HG02943 (cell line): Measurements from ENCODE around the gene ENO2.
"Not testable (repeated sequence)": the region's sequence is repeated elsewhere in the genome, so short reads cannot be mapped to it uniquely, and the experiment has no call there.

Source experiments
- ATAC-seq: cut with Tn5 transposase; IDR thresholded peaks from one replicate; pipeline ENCODE4 v1.9.1; 2021; ENCODE audit warnings: mild to moderate bottlenecking, low read depth, moderate library complexity; ENCODE audit not compliant: unreplicated experiment

The ENO2 gene

DNA sequence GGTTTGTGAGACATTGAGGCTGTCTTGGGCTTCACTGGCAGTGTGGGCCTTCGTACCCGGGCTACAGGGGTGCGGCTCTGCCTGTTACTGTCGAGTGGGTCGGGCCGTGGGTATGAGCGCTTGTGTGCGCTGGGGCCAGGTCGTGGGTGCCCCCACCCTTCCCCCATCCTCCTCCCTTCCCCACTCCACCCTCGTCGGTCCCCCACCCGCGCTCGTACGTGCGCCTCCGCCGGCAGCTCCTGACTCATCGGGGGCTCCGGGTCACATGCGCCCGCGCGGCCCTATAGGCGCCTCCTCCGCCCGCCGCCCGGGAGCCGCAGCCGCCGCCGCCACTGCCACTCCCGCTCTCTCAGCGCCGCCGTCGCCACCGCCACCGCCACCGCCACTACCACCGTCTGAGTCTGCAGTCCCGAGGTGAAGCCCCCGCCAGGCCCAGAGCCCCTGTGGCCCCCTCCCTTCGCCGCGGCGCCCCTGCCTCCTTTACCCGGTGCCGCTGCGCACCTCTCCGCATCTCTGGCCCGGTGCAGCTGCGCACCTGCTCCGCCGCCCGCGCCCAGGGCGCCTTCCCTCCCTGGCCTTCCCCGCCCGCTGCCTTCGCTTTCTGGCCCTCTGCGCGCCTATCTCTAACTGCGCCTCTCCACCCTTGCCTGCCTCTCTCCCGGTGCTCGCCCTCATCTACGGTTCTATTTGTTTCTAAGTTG, at the start of gene ENO2:
Gene ENO2, plus strand, starts transcription at position 335 of the 701 bp plus-strand sequence. CDS start 1,253 bp downstream, outside the sequence.
- ATAC-seq = peak; percentile 56

DNA sequence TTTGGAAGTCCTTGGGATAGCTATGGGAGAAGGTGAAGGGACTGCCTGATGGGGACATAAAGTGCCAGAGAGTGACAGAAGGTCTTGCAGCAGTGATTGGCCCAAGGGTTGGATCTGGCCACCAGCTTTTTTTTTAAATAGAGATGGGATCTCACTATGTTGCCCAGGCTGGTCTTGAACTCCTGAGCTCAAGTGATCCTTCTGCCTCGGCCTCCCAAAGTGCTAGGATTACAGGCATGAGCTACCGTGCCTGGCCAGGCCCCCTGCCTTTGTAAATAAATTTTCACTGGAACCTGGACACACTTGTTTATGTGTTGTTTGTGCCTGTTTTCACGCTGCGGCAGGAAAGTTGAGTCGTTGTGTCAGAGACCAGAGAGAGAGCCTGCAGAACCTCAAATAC, 49.1 kb upstream of the ENO2 start:
- ATAC-seq = not testable (repeated sequence)

DNA sequence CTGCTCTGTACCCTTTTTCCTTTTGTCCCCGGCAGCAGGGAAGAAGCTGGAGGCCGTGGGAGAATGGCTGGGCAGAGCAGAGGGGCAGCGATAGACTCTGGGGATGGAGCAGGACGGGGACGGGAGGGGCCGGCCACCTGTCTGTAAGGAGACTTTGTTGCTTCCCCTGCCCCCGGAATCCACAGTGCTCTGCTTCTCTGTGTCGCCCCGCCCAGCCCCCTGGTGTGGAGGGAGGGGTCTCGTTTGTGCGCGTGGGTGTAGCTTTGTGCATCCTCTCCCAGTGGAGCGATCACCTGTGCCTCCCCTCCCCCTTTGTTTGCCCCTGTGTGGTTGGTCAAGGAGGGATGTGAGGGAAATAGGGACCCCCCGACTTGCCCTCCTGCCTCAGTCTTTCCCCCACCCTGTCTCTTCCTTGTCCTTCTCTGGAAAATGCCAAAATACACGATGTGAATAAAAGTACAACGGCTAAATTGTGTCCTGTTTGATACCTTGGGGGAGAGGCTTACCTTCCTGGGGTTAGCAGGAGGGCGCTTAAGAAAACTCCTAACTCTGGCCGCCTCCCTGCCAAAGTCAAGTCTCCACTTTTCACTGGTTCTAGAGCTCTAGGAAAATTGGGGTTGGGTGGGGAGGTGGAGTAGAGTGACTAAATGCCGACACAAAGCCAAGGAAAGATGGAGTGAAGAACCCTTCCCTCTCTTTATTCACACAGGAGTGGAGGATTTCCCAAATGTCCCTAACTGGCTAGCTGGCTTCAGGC, 48.0 kb upstream of the ENO2 start:
- ATAC-seq = no peak

DNA sequence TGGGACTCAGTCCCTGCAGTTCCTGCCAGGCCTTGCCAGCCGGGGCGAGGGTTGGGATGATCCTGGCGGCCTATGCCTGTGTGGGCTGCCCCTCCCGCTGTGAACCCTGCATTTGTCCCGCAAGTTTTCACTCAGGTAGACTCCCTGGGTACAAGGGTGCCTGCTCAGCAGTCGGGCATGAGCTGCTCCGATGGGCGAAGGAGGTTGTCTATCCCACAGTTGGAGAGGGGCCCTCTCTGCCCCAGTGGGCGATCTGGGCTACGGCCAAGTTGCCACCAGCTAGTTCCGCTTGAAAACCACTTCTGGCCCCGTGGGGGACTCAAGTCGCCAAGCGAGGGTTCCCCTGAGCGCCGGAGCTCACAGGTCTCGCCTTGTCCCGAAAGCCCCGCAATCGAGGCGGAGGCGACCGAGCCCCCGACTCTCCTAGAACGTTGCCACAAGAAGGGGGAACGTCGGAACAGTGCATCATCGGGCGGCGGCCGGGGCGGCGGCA, 47.4 kb upstream of the ENO2 start:
- ATAC-seq = peak; percentile 20

DNA sequence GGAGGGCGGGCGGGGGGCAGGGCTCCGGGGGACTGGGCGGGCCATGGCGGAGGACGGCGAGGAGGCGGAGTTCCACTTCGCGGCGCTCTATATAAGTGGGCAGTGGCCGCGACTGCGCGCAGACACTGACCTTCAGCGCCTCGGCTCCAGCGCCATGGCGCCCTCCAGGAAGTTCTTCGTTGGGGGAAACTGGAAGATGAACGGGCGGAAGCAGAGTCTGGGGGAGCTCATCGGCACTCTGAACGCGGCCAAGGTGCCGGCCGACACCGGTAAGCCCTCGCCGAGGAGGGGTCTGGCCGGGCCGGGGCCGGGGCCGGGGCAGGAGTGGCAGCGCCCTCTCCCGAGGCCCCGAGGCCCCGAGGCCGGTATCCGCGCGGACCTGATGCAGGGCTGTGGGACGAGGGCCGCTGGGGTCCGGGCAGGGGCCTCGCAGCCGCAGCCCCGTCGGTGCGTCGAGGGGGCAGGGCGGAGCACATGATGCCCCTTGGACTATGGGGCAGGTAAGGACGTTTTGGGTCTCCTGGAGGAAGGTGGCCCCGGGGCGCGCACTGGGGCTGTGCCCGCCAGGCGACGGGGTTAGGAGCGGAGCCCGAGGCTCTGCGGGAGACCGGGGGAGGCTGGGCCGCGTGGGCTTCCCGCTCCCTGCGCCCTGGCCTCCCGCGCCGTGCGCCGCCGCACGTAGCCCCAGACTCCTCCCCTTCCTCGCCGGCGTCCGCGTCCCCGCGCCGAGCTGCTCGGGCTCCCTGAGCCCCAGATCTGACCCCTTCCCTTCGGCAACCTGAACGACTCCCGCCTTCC, 46.8 kb upstream of the ENO2 start, which contains the start of gene TPI1:
Gene TPI1, plus strand, starts transcription at position 119 of the 798 bp plus-strand sequence. Its CDS starts 36 bp downstream, at position 155.
- peak; percentile 50 for ATAC-seq

DNA sequence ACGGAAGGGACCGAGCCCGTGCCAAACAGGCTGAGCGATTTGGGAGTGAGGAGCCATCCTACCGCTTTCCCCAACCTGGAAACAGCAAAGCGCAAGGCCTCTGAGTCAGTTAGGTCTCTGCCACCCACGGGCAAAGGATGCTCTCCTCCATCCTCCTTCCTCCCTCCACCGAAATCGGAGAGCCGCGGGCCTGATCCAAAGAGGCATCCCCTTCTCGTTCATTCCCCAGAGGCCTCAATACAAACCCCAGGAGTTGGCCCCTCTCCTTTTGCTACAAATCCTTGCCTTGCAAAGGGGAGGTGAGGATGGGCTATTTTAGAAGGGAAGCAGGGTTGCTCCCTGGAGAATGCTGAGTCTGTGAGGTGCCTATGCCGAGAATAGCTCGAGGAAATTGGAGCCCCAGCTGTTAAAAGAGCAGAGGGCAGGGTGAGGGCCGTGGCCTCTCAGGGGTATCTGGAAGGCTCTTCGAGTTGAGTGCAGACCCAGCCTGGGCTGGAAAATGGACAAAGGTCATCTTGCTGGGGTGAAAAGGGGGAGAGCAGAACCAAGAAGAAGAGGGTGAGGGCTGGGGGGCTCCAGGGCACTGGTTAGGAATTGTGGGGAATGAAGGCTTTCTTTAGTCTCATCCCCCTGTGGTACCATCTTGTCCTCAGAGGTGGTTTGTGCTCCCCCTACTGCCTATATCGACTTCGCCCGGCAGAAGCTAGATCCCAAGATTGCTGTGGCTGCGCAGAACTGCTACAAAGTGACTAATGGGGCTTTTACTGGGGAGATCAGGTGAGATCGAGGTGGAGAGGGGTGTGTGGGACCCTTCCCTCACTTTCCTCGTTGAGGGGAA, 46.0 kb upstream of the ENO2 start:
- no peak for ATAC-seq

DNA sequence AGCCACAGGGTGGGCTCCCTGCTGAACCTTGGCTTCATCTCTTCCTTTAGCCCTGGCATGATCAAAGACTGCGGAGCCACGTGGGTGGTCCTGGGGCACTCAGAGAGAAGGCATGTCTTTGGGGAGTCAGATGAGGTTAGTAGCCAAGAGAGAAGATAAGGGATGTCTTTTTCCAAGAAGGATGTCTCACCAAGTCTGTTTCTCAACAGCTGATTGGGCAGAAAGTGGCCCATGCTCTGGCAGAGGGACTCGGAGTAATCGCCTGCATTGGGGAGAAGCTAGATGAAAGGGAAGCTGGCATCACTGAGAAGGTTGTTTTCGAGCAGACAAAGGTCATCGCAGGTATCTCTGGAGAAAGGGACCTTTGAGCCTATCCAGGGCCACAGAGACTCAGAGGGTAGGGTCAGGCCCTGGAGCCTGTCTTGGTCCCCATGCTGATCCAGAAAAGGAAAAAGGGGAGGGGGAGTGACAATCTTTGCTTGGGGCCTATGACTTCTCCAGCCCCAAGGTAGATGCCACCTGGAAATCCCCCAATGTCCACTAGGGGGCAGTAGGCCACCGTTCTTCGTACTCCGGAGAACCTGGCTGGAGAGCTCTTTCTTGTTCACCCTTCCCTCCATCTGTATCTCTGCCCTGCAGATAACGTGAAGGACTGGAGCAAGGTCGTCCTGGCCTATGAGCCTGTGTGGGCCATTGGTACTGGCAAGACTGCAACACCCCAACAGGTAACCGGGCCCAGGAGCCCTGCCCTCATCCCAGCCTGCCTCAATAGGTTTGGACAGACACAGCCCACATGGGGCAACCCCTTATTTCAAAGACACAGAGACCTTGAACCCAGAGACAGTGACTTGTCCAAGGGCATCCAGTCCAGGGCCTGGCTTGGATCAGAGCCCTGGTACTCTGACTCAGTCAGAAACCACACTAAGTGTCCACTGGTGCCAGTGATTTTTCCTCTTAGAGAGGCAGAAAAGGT, 45.0 kb upstream of the ENO2 start:
- no peak for ATAC-seq

DNA sequence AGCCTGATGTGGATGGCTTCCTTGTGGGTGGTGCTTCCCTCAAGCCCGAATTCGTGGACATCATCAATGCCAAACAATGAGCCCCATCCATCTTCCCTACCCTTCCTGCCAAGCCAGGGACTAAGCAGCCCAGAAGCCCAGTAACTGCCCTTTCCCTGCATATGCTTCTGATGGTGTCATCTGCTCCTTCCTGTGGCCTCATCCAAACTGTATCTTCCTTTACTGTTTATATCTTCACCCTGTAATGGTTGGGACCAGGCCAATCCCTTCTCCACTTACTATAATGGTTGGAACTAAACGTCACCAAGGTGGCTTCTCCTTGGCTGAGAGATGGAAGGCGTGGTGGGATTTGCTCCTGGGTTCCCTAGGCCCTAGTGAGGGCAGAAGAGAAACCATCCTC, 44.1 kb upstream of the ENO2 start:
- ATAC-seq = not testable (repeated sequence)

DNA sequence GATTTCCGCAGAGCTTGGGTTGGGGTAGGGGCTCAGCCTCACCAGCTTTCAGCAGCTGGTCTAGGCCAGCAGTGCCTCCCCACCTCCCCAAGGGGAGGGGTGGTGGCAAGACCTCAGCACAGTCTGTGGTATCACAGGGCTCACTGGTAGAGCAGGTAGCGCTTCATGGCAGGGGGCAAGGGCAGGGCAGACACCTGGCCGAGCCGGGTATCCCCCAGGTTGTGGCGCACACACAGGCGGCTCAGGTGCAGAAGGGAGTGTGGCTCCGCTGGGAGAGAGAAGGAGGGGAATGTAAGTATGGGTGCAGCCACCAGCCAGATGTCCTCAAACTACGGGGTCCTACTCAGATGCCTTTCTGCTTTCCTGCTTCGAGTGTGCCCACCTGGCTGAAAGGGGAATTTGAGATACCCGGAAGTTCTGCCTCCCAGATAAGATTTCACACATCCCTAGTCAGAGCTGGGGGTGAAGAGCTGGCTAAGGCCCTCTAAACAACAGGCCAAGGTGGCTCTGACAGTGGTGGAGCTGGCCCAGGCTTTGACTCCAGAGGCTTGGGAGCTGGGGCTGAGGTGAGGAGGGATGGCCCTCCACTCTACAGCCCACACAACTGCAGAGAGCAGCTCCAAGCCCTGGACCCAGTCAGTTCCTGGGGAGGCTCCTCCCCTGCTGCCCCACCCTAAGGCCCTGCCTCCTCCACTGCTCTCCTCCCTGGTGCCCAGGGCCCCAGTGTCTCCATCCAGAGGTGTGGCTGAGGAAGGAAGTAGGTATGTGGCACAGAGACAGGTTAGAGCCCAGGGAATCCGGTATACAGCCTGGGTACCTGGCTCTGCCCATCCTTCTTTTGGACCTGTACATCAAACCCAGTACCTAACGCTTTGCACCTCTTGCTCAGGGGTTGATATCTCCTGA, 43.1 kb upstream of the ENO2 start:
- no peak for ATAC-seq

DNA sequence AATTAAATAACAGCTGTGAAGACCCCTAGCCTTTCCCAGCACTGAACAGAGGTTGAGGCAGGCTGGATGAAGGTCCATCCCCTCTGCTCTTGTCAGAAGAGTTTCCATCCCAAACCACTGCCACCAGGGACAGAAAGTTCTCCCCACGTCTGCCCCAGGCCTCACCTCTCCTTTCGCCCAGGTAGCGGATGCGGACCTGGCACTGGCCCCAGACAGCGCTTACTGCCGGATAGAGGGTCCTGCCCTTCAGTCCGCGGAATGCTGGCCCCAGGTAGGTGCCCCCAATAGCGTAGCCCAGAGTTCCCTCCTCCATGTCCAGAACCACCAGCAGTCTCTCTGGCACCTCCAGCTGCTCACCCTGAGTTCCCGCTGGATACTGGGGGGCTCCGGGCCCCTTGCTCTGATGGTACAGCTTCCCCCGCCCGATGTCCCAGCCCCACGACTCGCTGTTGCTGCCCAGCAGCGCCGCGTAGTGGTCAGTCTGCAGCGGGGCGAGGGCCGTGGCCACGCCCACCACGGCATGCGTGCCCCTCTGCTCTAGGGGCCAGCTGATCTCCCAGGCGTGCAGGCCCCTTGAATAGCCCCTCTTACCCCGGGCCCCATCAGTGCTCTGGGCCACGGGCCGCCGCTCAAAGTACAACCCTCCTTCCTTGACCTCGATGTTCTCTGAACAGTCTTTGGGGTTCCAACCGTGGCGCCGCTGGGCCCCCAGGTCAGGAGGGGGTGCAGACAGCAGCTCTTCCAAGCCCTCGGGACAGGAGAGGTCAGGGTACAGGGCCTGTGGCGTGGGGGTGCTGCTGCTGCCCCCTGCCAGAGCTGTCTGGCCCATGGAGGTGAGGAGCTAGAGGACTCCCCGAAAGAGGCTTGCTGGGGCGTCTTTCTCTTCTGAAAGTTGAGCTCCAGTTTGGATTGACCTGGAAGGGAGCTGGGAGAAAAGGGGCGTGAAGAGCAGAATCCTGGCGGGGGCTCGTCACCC, 42.0 kb upstream of the ENO2 start:
- peak; percentile 31 for ATAC-seq

DNA sequence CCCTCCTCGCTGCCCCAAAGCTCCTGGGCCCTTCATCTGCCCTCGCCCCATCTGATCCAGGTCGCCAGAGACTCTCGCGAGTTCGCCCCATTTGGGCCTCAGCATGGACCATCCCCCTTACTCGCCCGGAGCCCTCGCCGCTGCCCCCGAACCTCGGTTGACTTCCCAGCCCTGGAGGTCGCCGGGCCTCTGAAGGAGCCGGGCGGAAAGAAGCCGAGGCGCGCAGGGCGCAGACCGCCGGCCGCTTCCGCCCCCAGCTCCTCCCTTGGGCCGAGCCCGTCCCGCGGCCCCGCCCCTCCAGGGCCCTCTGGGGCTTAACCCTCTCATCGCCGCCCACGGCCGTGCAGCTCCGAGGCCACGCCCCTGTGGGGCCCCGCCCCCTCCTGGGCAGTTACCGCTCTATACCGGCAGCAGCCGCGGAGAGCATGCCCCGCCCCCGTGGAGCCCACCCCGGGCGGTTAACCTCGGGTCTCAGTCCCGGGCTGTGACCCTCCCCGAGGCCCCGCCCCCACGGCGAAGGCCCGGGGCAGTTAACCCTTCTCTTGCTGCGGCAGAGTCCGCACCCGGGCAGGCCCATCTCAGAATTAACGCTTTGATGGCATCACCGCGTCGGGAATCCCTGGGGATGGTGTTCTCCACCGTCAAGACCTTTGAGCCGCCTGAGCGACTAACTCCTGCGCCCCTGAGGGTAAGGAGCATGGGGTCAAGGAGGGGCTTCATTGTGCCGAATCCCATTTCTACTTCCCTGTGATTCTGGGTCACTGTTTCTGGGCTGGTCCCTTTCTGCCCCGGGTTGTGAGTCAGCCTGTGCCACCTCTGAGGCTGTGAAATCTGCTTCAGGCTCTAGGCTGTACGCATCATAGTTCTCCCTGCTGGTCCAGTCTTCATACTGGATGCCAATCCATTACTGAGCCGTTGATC, 41.0 kb upstream of the ENO2 start, which contains the start of gene SPSB2:
Gene SPSB2, minus strand, starts transcription at position 210 of the 921 bp plus-strand sequence. CDS start 402 bp downstream, outside the sequence.
- ATAC-seq = peak; percentile 72

DNA sequence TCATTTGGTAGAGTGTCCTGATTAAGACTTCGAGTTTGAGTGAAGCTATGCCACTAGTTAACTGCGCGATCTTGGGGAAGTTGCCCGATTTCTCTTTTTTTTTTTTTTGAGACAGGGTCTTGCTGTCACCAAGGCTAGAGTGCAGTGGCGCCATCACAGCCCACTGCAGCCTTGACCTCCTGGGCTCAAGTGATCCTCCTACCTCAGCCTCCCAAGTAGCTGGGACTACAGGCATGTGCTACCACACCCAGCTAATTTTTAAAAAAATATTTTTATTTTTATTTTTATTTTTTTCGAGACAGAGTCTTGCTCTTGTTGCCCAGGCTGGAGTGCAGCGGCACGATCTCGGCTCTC, 40.4 kb upstream of the ENO2 start:
- ATAC-seq = not testable (repeated sequence)

DNA sequence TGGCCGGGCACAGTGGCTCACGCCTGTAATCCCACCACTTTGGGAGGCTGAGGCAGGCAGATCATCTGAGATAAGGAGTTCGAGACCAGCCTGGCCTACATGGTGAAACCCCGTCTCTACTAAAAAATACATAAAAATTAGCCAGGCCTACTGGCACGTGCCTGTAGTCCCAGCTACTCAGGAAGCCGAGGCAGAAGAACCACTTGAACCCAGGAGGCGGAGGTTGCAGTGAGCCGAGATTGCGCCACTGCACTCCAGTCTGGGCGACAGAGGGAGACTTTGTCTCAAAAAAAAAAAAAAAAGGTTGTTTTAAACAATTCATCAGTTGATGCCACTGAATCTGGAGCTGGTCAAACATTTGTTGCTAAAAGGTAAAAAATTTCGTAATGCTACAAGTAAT, 34.6 kb upstream of the ENO2 start:
- not testable (repeated sequence) for ATAC-seq

DNA sequence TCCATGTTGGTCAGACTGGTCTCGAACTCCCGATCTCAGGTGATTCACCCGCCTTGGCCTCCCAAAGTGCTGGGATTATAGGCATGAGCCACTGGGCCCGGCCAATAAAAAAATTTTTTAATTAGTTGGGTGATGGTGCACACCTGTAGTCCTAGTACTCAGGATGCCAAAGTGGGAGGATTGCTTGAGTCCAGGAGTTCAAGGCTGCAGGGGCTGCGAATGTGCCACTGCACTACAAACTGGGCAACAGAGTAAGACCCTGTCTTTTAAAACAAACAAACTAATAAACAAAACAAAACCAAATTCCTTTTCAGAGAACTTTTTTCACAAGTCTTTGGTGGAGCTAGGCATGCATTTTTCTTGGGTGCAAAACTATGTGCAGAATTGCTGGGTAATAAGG, 31.1 kb upstream of the ENO2 start:
- no peak for ATAC-seq

DNA sequence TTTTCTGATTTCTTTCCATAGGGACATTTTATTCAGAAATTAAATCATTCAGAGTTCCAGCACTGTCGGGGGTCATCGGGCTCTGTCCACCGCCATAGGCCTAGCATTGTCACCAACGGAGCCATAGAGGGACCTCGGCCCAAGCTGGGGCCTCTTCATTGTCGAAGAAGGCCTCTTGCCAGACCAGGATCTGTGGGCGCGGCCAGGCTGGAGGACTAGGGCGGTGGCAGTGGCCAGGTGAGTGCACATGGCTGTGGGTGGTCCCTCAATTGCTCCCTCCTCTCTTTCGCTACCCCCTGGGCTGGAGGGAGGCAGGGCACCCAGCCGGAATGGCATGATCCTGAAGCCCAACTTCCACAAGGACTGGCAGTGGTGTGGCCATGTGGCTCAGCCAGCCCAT, 30.7 kb upstream of the ENO2 start:
- ATAC-seq = no peak

DNA sequence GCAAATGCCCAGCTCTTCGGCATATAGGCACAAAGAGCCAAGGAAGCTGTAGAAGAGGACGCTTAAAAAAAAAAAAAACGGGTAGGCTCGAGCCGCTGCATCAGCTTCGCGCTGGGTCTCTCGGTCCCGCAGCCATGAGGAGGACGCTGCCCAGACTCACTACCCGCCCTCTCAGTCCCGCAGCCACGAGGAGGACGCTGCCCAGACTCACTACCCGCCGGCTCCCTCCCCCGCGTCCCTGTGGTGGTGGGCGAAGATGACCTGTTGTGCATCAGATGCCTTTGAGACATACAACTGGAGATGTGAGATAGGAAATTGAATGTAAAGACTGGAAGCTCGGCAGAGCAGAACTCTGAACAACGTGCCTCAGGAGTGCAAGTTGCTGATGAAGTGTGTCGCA, 29.8 kb upstream of the ENO2 start:
- no peak for ATAC-seq
